HG03460 (cell line): ENCODE measurements around the gene RETREG3.
A peak's percentile ranks its signal among the peaks of the same experiment; 100 is the strongest.
"Not testable (repeated sequence)": the region's sequence is repeated elsewhere in the genome, so short reads cannot be mapped to it uniquely, and the experiment has no call there.

Experiments
- ATAC-seq: cut with Tn5 transposase; IDR thresholded peaks from one replicate; pipeline ENCODE4 v1.9.1; 2021; ENCODE audit not compliant: unreplicated experiment

Gene RETREG3

GRCh38 chr17:42553866-42554249, 55.3 kb downstream of the RETREG3 start:
- no peak for ATAC-seq

DNA sequence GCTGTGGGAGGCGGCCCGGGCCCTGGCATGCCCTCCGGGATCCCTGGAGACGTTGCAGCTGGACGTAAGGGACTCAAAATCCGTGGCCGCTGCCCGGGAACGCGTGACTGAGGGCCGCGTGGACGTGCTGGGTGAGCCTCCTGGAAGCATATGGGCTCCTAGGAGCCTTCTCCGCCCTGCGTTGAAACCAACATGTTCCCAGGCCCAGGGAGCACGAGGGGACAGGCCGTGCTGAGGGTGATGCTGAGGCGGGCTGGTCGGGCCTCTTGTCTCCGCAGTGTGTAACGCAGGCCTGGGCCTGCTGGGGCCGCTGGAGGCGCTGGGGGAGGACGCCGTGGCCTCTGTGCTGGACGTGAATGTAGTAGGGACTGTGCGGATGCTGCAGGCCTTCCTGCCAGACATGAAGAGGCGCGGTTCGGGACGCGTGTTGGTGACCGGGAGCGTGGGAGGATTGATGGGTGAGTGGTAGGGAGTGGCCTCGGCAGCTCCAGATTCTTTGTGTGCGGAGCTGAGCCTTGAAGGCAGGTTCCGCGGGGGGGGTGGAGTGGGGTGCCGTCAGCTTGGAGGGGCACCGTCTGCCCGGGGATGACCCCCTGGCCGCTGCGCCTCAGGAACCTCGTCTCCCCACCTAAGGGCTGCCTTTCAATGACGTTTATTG, 55.9 kb downstream of the RETREG3 start:
- no peak for ATAC-seq

DNA sequence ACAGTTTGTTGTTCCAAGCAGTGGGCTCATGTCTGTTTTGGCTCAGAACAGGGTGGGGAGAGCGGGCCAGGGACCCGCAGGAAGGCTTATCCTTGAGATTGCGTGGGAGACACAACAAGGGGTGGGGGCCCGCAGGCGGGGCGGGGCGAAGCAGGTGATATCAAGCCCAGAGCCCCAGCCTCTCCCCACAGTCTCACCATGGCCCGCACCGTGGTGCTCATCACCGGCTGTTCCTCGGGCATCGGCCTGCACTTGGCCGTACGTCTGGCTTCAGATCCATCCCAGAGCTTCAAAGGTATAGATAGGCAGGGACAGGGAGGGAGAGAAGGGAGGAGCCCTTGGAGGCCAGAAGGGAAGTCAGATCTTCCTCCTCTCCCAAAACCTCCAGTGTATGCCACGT, 56.4 kb downstream of the RETREG3 start, which contains the start of gene HSD17B1:
TSS of gene HSD17B1 (plus strand) at position 188 of the 400 bp plus-strand sequence. CDS start at position 199, 11 bp downstream.
- not testable (repeated sequence) for ATAC-seq

GRCh38 chr17:42548993-42549755, 60.0 kb downstream of the RETREG3 start:
- no peak for ATAC-seq

- ATAC-seq: no peak
Measured at GRCh38 chr17:42548070-42548837, 60.9 kb downstream of the RETREG3 start.

GRCh38 chr17:42547698-42548069, 61.5 kb downstream of the RETREG3 start:
- no peak for ATAC-seq

DNA sequence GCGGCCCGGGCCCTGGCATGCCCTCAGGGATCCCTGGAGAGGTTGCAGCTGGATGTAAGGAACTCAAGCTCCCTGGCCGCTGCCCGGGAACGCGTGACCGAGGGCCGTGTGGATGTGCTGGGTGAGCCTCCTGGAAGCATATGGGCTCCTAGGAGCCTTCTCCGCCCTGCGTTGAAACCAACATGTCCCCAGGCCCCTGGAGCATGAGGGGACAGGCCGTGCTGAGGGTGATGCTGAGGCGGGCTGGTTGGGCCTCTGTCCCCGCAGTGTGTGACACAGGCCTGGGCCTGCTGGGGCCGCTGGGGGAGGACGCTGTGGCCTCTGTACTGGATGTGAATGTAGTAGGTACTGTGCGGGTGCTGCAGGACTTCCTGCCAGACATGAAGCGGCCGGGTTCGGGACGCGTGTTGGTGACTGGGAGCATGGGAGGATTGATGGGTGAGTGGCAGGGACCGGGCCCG, 62.1 kb downstream of the RETREG3 start:
- ATAC-seq: no peak

- ATAC-seq: not testable (repeated sequence)
Measured at GRCh38 chr17:42545755-42546505, 63.2 kb downstream of the RETREG3 start.

DNA sequence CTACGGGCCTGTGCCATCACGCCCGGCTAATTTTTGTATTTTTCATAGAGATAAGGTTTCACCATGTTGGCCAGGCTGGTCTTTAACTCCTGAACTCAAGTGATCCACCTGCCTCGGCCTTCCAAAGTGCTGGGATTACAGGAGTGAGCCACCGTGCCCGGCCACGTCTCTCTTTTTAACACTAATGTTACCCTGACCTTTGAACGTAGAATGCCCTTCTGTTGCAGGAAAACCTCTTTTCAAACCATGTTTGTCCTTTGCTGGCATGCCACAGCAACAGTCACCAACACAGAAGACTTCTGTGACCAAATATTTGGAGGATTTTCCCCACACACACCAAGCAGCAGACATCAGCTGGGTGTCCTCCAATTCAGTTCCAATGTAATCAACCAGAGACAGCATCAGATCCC, 64.3 kb downstream of the RETREG3 start:
- no peak for ATAC-seq

- ATAC-seq: no peak
Measured at GRCh38 chr17:42543190-42544079, 65.7 kb downstream of the RETREG3 start.

GRCh38 chr17:42541041-42541833, 67.9 kb downstream of the RETREG3 start:
- no peak for ATAC-seq

GRCh38 chr17:42540558-42540957, 68.6 kb downstream of the RETREG3 start:
- ATAC-seq: not testable (repeated sequence)

DNA sequence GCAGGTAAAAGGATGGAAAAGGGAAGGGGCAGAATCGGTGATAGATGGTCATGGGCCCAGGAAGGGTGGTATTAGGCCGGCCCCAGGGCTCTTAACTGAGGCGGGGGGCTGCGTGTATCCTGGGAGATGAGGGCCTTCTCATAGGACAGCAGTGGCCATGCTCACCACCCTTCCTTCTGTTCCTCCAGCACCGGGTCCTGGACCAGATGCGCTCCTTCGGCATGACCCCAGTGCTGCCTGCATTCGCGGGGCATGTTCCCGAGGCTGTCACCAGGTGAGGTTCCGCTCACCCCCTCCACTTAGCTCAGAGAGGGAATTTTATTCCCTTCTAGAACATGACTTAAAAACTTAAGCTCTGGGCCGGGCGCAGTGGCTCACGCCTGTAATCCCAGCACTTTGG, 70.7 kb downstream of the RETREG3 start:
- no peak for ATAC-seq

GRCh38 chr17:42537826-42538451, 71.2 kb downstream of the RETREG3 start:
- ATAC-seq: no peak

DNA sequence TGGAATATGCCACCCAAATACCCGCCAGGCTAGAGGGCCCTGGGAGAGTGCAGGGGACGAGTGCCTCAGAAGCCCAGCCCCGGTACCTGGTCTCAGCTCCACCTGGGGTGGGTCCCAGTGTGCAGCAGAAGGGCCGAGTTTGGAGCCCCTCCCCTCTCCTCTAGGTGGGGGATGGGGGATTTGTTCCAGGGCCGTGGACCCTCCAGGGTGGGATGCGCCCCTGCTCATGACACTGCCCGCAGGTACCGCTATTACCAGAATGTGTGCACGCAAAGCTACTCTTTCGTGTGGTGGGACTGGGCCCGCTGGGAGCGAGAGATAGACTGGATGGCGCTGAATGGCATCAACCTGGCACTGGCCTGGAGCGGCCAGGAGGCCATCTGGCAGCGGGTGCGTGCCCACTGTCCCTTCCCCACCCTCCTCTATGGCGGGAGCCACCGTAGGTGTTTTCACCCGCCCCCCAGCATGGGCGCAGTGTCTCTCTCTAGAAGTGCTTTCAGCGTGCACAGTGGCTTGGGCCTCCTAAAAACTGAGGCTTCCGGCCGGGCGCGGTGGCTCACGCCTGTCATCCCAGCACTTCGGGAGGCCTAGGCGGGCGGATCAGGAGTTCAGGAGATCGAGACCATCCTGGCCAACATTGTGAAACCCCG, 71.9 kb downstream of the RETREG3 start:
- no peak for ATAC-seq

DNA sequence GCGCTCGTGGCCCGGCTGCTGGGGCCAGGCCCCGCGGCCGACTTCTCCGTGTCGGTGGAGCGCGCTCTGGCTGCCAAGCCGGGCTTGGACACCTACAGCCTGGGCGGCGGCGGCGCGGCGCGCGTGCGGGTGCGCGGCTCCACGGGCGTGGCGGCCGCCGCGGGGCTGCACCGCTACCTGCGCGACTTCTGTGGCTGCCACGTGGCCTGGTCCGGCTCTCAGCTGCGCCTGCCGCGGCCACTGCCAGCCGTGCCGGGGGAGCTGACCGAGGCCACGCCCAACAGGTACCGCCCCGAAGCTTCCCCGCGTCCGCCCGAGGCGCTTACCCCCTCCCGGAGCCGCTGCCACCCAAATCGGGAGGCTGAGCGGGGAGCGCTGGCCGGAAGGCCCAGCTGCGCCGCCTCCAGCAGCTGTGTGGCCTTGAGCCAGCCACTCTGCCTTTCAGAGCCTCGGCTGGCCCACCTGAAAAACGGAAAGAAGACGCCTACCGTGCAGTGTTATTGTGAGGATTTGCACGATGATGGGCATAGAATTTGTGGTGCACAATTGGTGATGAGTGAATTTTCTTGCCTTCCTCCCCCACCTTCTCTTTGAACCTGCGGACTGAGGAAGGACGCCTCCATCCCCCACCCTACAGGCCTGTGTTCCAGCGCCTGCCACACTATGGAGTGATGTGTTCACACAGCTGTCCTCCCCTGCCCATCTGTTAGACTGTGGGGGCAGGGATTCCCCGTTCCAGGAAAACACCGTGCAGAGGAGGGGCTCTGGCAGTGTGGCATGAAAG, 72.6 kb downstream of the RETREG3 start:
- ATAC-seq: peak; percentile 55

DNA sequence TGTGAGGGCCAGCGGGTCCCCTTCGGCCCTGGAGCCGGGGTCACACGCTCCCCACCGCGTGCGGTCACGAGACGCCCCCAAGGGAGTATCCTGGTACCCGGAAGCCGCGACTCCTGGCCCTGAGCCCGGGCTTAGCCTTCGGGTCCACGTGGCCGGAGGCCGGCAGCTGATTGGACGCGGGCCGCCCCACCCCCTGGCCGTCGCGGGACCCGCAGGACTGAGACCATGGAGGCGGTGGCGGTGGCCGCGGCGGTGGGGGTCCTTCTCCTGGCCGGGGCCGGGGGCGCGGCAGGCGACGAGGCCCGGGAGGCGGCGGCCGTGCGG, 73.2 kb downstream of the RETREG3 start, which contains the start of gene NAGLU:
TSS of gene NAGLU (plus strand) at position 194 of the 324 bp plus-strand sequence. CDS start at position 226, 32 bp downstream.
- peak; percentile 89 for ATAC-seq
